IMR-90 (cell line): ENCODE measurements around the gene COX14.

Experiments used
- BHLHE40 ChIP-seq: fragments of 150-350 bp; IDR thresholded peaks from 2 replicates; pipeline ENCODE4 v1.6.1; 2016; ENCODE audit warnings: mild to moderate bottlenecking, low read depth, low read length
- CEBPB ChIP-seq: IDR thresholded peaks from 2 replicates; pipeline ENCODE4 v1.6.1; 2012; ENCODE audit warnings: low read depth, low read length, improper control_type of control experiment
- CHD1 ChIP-seq: IDR thresholded peaks from 2 replicates; pipeline ENCODE4 v1.6.1; 2012; ENCODE audit warnings: low read depth, low read length, improper control_type of control experiment
- FOS ChIP-seq: fragments of 150-350 bp; IDR thresholded peaks from 2 replicates; pipeline ENCODE4 v1.6.1; 2016; ENCODE audit warnings: low read depth, low read length
- MAFK ChIP-seq: IDR thresholded peaks from 2 replicates; pipeline ENCODE4 v1.6.1; 2012; ENCODE audit warnings: low read depth, low read length, improper control_type of control experiment
- POLR2A ChIP-seq: IDR thresholded peaks from 2 replicates; pipeline ENCODE4 v1.6.1; 2012; ENCODE audit warnings: mild to moderate bottlenecking, low read depth, low read length
- RAD21 ChIP-seq: IDR thresholded peaks from 2 replicates; pipeline ENCODE4 v1.6.1; 2012; ENCODE audit warnings: low read length, improper control_type of control experiment
- RCOR1 ChIP-seq: IDR thresholded peaks from 2 replicates; pipeline ENCODE4 v1.6.1; 2012; ENCODE audit warnings: mild to moderate bottlenecking, low read length, improper control_type of control experiment; ENCODE audit not compliant: insufficient replicate concordance
- SMC3 ChIP-seq: fragments of 150-350 bp; IDR thresholded peaks from 2 replicates; pipeline ENCODE4 v1.6.1; 2016; ENCODE audit warnings: low read depth, mild to moderate bottlenecking, antibody characterized with exemption, low read length, moderate library complexity
- TF ChIP-seq, protein P1 (sequence below): conservative IDR thresholded peaks from 2 replicates; pipeline ENCODE4 v1.5.1; 2012; ENCODE audit warnings: mild to moderate bottlenecking, low read depth, low read length, improper control_type of control experiment
- TF ChIP-seq, protein P2 (sequence below): fragments of 150-350 bp; IDR thresholded peaks from 2 replicates; pipeline ENCODE4 v1.6.1; 2017; ENCODE audit warnings: mild to moderate bottlenecking, antibody characterized with exemption, low read length, low read depth

DNA sequence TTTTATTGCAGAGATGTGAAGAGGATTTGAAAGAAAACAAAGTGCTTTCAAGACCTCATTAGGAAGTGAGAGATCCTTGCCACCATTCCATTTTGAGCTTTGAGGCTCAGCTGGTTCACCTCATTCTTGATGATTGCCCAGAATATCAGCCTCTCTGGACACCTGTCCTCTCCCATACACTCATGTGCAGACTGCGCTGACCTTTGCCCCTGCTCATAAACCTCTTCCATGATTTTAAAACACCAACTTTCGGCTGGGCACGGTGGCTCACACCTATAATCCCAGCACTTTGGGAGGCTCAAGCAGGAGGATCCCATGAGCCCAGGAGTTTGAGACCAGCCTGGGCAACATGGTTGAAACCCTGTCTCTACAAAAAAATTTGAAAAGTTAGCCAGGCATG, 8.9 kb downstream of the COX14 start:
- TF ChIP-seq, protein P1, sequence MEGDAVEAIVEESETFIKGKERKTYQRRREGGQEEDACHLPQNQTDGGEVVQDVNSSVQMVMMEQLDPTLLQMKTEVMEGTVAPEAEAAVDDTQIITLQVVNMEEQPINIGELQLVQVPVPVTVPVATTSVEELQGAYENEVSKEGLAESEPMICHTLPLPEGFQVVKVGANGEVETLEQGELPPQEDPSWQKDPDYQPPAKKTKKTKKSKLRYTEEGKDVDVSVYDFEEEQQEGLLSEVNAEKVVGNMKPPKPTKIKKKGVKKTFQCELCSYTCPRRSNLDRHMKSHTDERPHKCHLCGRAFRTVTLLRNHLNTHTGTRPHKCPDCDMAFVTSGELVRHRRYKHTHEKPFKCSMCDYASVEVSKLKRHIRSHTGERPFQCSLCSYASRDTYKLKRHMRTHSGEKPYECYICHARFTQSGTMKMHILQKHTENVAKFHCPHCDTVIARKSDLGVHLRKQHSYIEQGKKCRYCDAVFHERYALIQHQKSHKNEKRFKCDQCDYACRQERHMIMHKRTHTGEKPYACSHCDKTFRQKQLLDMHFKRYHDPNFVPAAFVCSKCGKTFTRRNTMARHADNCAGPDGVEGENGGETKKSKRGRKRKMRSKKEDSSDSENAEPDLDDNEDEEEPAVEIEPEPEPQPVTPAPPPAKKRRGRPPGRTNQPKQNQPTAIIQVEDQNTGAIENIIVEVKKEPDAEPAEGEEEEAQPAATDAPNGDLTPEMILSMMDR: no peak
- TF ChIP-seq, protein P2, sequence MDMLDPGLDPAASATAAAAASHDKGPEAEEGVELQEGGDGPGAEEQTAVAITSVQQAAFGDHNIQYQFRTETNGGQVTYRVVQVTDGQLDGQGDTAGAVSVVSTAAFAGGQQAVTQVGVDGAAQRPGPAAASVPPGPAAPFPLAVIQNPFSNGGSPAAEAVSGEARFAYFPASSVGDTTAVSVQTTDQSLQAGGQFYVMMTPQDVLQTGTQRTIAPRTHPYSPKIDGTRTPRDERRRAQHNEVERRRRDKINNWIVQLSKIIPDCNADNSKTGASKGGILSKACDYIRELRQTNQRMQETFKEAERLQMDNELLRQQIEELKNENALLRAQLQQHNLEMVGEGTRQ: no peak
- no peak for TF ChIP-seq CHD1
- TF ChIP-seq MAFK: no peak
- TF ChIP-seq RAD21: no peak
- TF ChIP-seq POLR2A: no peak
- no peak for TF ChIP-seq CEBPB
- TF ChIP-seq BHLHE40: no peak
- TF ChIP-seq RCOR1: no peak
- TF ChIP-seq SMC3: no peak
- no peak for TF ChIP-seq FOS
